T-helper 17 cell (primary cell): ENCODE data around the gene SLC14A1. TPM values are rescaled to one million over a fixed set of nuclear protein-coding genes. Genes with fewer than 3 reads are reported as not detected.

Experiments used
- ATAC-seq: fragments of 150-1000 bp; cut with Tn5 transposase; 2 replicates; pipeline ENCODE4 v1.10.0; 2021; ENCODE audit warnings: mild to moderate bottlenecking, moderate library complexity
- DNase-seq, 3 donors: peaks; one replicate each; pipeline versions ENCODE4 v3.0.0 to v3.0.0-alpha.2; 2020 to 2021
- H3K9me3 ChIP-seq: one replicate; pipeline ENCODE4 v1.7.0; 2013; ENCODE audit warnings: low read length, mild to moderate bottlenecking; ENCODE audit not compliant: control insufficient read depth, poor library complexity, severe bottlenecking
- H3K27ac Mint-ChIP-seq: one replicate; pipeline ENCODE4 v1.8.0; 2022; ENCODE audit warnings: mild to moderate bottlenecking, moderate library complexity, mixed read lengths
- H3K27me3 Mint-ChIP-seq: one replicate; pipeline ENCODE4 v1.8.0; 2022; ENCODE audit warnings: mixed read lengths
- H3K36me3 Mint-ChIP-seq: one replicate; pipeline ENCODE4 v1.8.0; 2022; ENCODE audit warnings: low read depth, mixed read lengths
- H3K4me1 Mint-ChIP-seq: one replicate; pipeline ENCODE4 v1.8.0; 2022; ENCODE audit warnings: mild to moderate bottlenecking, mixed read lengths
- H3K4me3 Mint-ChIP-seq: one replicate; pipeline ENCODE4 v1.8.0; 2022; ENCODE audit warnings: mild to moderate bottlenecking, moderate library complexity, mixed read lengths
- total RNA-seq, 4 donors: library from RNA in 2 of 4; stranded (reverse) in 2 of 4; gene quantifications; one replicate each; pipeline ENCODE4 v1.2.3 and lab custom pipeline; 2022 to 2026

Gene SLC14A1
- total RNA-seq, 2 donors from 2014 or later = 8.0 to 9.8 TPM

GRCh38 chr18:45690975-45691815, 32.8 kb upstream of the SLC14A1 start:
- Mint-ChIP-seq H3K36me3 (no peaks in the 10 kb centered on the region), H3K4me1 (peaks cover 38% of the 10 kb centered on the region), H3K4me3 (no peak overlapping the region), H3K27ac (no peak overlapping the region), H3K27me3 (peaks cover 5% of the 10 kb centered on the region)
- DNase-seq (peak; percentile 52 to 70 (median 54)), ATAC-seq (no peak)
- no peaks in the 10 kb centered on the region for H3K9me3 ChIP-seq

- no peak for ATAC-seq
- no peak for DNase-seq
- H3K4me1 Mint-ChIP-seq = peaks cover 32% of the 10 kb centered on the region
- H3K9me3 ChIP-seq = no peaks in the 10 kb centered on the region
- H3K36me3 Mint-ChIP-seq = no peaks in the 10 kb centered on the region
- H3K4me3 Mint-ChIP-seq = peak overlapping the region; percentile 28
- peaks cover 5% of the 10 kb centered on the region for H3K27me3 Mint-ChIP-seq
- H3K27ac Mint-ChIP-seq = no peak overlapping the region
Measured at GRCh38 chr18:45691816-45692179, 32.2 kb upstream of the SLC14A1 start.

GRCh38 chr18:45702708-45703265, 21.2 kb upstream of the SLC14A1 start:
- H3K27me3 Mint-ChIP-seq = no peaks in the 10 kb centered on the region
- H3K4me3 Mint-ChIP-seq = no peak overlapping the region
- no peak for ATAC-seq
- no peaks in the 10 kb centered on the region for H3K4me1 Mint-ChIP-seq
- H3K36me3 Mint-ChIP-seq = no peaks in the 10 kb centered on the region
- H3K27ac Mint-ChIP-seq = no peak overlapping the region
- peaks cover 2% of the 10 kb centered on the region for H3K9me3 ChIP-seq
- no peak for DNase-seq

GRCh38 chr18:45708831-45709230, 15.2 kb upstream of the SLC14A1 start:
- Mint-ChIP-seq H3K27ac (no peak overlapping the region), H3K27me3 (no peaks in the 10 kb centered on the region), H3K4me3 (no peak overlapping the region), H3K36me3 (no peaks in the 10 kb centered on the region), H3K4me1 (no peaks in the 10 kb centered on the region)
- ATAC-seq (no peak), DNase-seq (no peak)
- no peaks in the 10 kb centered on the region for H3K9me3 ChIP-seq

GRCh38 chr18:45712061-45712460, 11.9 kb upstream of the SLC14A1 start:
- no peaks in the 10 kb centered on the region for H3K9me3 ChIP-seq
- H3K4me3 Mint-ChIP-seq = no peak overlapping the region
- no peaks in the 10 kb centered on the region for H3K27me3 Mint-ChIP-seq
- DNase-seq (no peak), ATAC-seq (no peak)
- no peaks in the 10 kb centered on the region for H3K36me3 Mint-ChIP-seq
- H3K4me1 Mint-ChIP-seq = no peaks in the 10 kb centered on the region
- no peak overlapping the region for H3K27ac Mint-ChIP-seq

GRCh38 chr18:45713239-45713638, 10.7 kb upstream of the SLC14A1 start:
- H3K9me3 ChIP-seq = no peaks in the 10 kb centered on the region
- no peaks in the 10 kb centered on the region for H3K27me3 Mint-ChIP-seq
- H3K27ac Mint-ChIP-seq = no peak overlapping the region
- H3K4me3 Mint-ChIP-seq = no peak overlapping the region
- H3K4me1 Mint-ChIP-seq = no peaks in the 10 kb centered on the region
- ATAC-seq = no peak
- DNase-seq = no peak
- H3K36me3 Mint-ChIP-seq = no peaks in the 10 kb centered on the region

- Mint-ChIP-seq H3K4me1 (no peaks in the 10 kb centered on the region), H3K27ac (no peak overlapping the region), H3K36me3 (no peaks in the 10 kb centered on the region), H3K27me3 (no peaks in the 10 kb centered on the region), H3K4me3 (no peak overlapping the region)
- ATAC-seq (no peak), DNase-seq (no peak)
- no peaks in the 10 kb centered on the region for H3K9me3 ChIP-seq
Measured at GRCh38 chr18:45715212-45715780, 8.7 kb upstream of the SLC14A1 start.

- peaks cover 2% of the 10 kb centered on the region for H3K36me3 Mint-ChIP-seq
- no peaks in the 10 kb centered on the region for H3K9me3 ChIP-seq
- ATAC-seq (no peak), DNase-seq (no peak)
- H3K4me1 Mint-ChIP-seq = peaks cover 3% of the 10 kb centered on the region
- no peak overlapping the region for H3K27ac Mint-ChIP-seq
- no peak overlapping the region for H3K4me3 Mint-ChIP-seq
- peaks cover 5% of the 10 kb centered on the region for H3K27me3 Mint-ChIP-seq
Measured at GRCh38 chr18:45719106-45719505, 4.9 kb upstream of the SLC14A1 start.

GRCh38 chr18:45722899-45723298, 1.1 kb upstream of the SLC14A1 start:
- H3K9me3 ChIP-seq = no peaks in the 10 kb centered on the region
- ATAC-seq = peak; percentile 89
- peak; percentile 21 to 61 (median 32) for DNase-seq
- no peak overlapping the region for H3K4me3 Mint-ChIP-seq
- no peak overlapping the region for H3K27ac Mint-ChIP-seq
- peaks cover 5% of the 10 kb centered on the region for H3K27me3 Mint-ChIP-seq
- peaks cover 3% of the 10 kb centered on the region for H3K4me1 Mint-ChIP-seq
- peaks cover 2% of the 10 kb centered on the region for H3K36me3 Mint-ChIP-seq

- Mint-ChIP-seq H3K27ac (no peak overlapping the region), H3K4me1 (peaks cover 3% of the 10 kb centered on the region), H3K4me3 (no peak overlapping the region), H3K27me3 (peaks cover 5% of the 10 kb centered on the region), H3K36me3 (peaks cover 2% of the 10 kb centered on the region)
- ATAC-seq = no peak
- no peak for DNase-seq
- H3K9me3 ChIP-seq = no peaks in the 10 kb centered on the region
Measured at GRCh38 chr18:45724601-45725000, 620 bp downstream of the SLC14A1 start.

GRCh38 chr18:45725336-45725735, 1.4 kb downstream of the SLC14A1 start:
- H3K36me3 Mint-ChIP-seq = peaks cover 2% of the 10 kb centered on the region
- DNase-seq = no peak

GRCh38 chr18:45726603-45727002, 2.6 kb downstream of the SLC14A1 start:
- H3K4me3 Mint-ChIP-seq = no peak overlapping the region
- H3K9me3 ChIP-seq = no peaks in the 10 kb centered on the region
- H3K27ac Mint-ChIP-seq = no peak overlapping the region
- H3K36me3 Mint-ChIP-seq = no peaks in the 10 kb centered on the region
- peaks cover 3% of the 10 kb centered on the region for H3K4me1 Mint-ChIP-seq
- H3K27me3 Mint-ChIP-seq = no peaks in the 10 kb centered on the region
- no peak for DNase-seq
- no peak for ATAC-seq

More at GRCh38 chr18:45725336-45725735, 1.4 kb downstream of the SLC14A1 start:
- no peak overlapping the region for H3K27ac Mint-ChIP-seq
- peaks cover 5% of the 10 kb centered on the region for H3K27me3 Mint-ChIP-seq
- ATAC-seq = no peak
- H3K4me1 Mint-ChIP-seq = peaks cover 3% of the 10 kb centered on the region
- H3K4me3 Mint-ChIP-seq = no peak overlapping the region
- no peaks in the 10 kb centered on the region for H3K9me3 ChIP-seq

GRCh38 chr18:45727068-45727467, 3.1 kb downstream of the SLC14A1 start:
- no peak overlapping the region for H3K27ac Mint-ChIP-seq
- H3K9me3 ChIP-seq = no peaks in the 10 kb centered on the region
- no peaks in the 10 kb centered on the region for H3K36me3 Mint-ChIP-seq
- no peak overlapping the region for H3K4me3 Mint-ChIP-seq
- H3K27me3 Mint-ChIP-seq = no peaks in the 10 kb centered on the region
- H3K4me1 Mint-ChIP-seq = peaks cover 3% of the 10 kb centered on the region
- no peak for ATAC-seq
- no peak for DNase-seq
